GM23248 (cell line): ENCODE measurements around the gene CNGA2.

Experiments
- EZH2 ChIP-seq: fragments of 200-600 bp; sonication (generic); IDR thresholded peaks from 2 replicates; pipeline ENCODE4 v1.6.1; 2018; ENCODE audit warnings: antibody characterized with exemption, mild to moderate bottlenecking; ENCODE audit not compliant: insufficient read depth, poor library complexity, severe bottlenecking
- EZH2phosphoT487 ChIP-seq: fragments of 200-600 bp; sonication (generic); IDR thresholded peaks from 2 replicates; pipeline ENCODE4 v1.6.1; 2018; ENCODE audit warnings: antibody characterized with exemption, moderate library complexity, mild to moderate bottlenecking, low read depth; ENCODE audit not compliant: insufficient read depth

DNA sequence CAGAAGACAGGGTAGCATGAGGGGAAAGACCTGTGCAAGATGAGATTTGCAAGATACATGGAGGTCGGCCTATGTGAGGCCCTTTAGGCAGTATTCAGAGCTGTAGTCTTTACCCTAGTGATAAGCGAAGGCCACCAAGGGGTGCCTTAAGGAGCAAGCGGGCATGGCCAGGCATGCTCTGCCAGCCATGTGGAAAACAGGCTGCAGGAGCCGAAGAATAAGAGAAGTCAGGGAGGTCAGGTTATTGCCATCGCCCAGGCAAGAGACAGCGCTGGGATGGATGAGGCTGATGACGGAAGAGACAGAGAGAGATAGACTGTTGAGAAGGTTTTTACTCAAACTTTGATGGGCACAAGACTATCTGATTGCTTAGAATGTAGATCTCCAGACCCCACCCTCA lies 25.7 kb upstream of the CNGA2 start:
- TF ChIP-seq EZH2 (no peak), EZH2phosphoT487 (no peak)
